Colonic mucosa (tissue), 4 donors: ENCODE measurements around the gene EVA1B. TPM values are rescaled to one million over a fixed set of nuclear protein-coding genes. Genes with fewer than 3 reads are reported as not detected.
A peak's percentile ranks its signal among the peaks of the same experiment; 100 is the strongest.

ENCODE experiments used
- DNase-seq: peaks from one replicate; pipeline ENCODE4 v3.0.0-alpha.2; 2020
- H3K27ac ChIP-seq: fragments of 200-600 bp; one replicate; pipeline ENCODE4 v1.8.0; 2021
- H3K27me3 ChIP-seq: fragments of 200-600 bp; one replicate; pipeline ENCODE4 v1.8.0; 2021
- H3K36me3 ChIP-seq: fragments of 200-600 bp; one replicate; pipeline ENCODE4 v1.8.0; 2021
- H3K4me1 ChIP-seq: fragments of 200-600 bp; one replicate; pipeline ENCODE4 v1.8.0; 2021; ENCODE audit warnings: mild to moderate bottlenecking
- H3K4me3 ChIP-seq: fragments of 200-600 bp; one replicate; pipeline ENCODE4 v1.8.0; 2021
- H3K9ac ChIP-seq, 2 donors: one replicate each; pipeline ENCODE4 v1.7.0; 2013; ENCODE audit warnings: control low read depth in 2 of 2, low read depth in 2 of 2, low read length in 2 of 2
- H3K9me3 ChIP-seq: fragments of 200-600 bp; one replicate; pipeline ENCODE4 v1.8.0; 2021
- intact Hi-C: fragments of 100-400 bp; cut with DNase I; formaldehyde crosslinking; loops from one replicate; pipeline ENCODE4 v1.14.1; 2022
- total RNA-seq, 2 donors: library from RNA; stranded (reverse); fragmentation: NEBNext Ultra II Directional in 1 of 2; extraction: Animal tissue kit (Norgen Biotek cat#: 25700) in 1 of 2; gene quantifications; one replicate each; pipeline ENCODE4 v1.2.1, GENCODE V29; 2021
- TF ChIP-seq, protein P1 (sequence below): fragments of 200-600 bp; IDR thresholded peaks from one replicate; pipeline ENCODE4 v1.8.0; 2022; ENCODE audit warnings: antibody characterized with exemption, mild to moderate bottlenecking
- donor health status: healthy.
- donor health status: DM: no; HTN: no; CAD: no.
- donor health status: DM: no; HTN: no; CAD: no.

The EVA1B gene
- total RNA-seq, 2 donors from 2014 or later = 5.3 to 8.7 TPM

DNA sequence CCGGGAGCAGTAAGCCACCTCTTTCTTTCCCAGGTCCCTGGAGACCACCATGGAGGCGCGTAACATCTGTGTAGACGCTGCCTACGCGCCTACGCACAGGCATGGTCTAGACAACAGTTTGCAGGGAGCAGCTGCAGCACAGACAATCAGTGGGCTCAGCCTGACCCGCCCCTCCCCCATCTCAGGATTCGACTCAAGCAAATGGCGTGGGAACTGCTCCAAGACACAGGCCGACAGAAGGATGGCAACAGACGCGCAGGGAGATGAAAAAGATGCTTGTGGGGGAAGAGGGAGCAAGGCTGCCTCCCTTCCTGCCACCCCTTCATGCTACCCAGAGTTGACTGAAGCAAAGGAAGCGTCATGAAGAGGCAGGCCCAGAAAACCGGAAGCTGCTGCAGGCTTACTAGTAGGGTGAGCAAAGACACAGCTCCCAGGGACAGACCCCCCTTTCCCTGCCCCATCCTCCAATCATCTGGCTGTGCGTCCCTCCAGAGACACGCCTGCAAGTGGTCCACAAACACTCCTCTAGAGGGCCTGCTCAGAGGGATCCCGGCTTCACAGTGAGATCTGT is 42.7 kb upstream of the EVA1B start:
- no peaks in the 10 kb centered on the region for H3K36me3 ChIP-seq
- DNase-seq = no peak

DNA sequence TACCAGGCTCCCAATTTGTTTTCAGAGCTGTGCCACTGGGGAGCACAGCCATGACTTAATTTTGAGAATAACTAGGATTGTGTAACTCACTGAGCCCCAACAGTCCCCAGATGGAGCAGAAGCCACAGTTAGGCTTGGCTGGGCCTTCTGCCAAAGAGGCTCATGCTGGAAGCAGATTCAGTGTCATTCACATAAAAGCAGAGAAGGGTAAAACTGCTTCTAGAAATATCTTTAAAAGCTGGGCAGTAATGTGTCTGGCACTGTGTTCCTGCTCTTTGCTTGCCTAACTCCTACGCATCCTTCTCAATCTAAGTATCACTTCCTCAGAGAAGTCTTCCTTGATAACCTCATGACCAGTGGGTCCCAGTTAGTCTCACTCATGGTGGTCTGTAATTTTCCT is 41.9 kb upstream of the EVA1B start:
- Histone ChIP-seq H3K4me1 (peaks cover 30% of the 10 kb centered on the region), H3K27ac (peak overlapping the region; percentile 50)
- TF ChIP-seq, protein P1, sequence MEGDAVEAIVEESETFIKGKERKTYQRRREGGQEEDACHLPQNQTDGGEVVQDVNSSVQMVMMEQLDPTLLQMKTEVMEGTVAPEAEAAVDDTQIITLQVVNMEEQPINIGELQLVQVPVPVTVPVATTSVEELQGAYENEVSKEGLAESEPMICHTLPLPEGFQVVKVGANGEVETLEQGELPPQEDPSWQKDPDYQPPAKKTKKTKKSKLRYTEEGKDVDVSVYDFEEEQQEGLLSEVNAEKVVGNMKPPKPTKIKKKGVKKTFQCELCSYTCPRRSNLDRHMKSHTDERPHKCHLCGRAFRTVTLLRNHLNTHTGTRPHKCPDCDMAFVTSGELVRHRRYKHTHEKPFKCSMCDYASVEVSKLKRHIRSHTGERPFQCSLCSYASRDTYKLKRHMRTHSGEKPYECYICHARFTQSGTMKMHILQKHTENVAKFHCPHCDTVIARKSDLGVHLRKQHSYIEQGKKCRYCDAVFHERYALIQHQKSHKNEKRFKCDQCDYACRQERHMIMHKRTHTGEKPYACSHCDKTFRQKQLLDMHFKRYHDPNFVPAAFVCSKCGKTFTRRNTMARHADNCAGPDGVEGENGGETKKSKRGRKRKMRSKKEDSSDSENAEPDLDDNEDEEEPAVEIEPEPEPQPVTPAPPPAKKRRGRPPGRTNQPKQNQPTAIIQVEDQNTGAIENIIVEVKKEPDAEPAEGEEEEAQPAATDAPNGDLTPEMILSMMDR = no peak

More for the DNA sequence above, 42.7 kb upstream of the EVA1B start:
- peak overlapping the region in 1 of 2 donors; percentile 23 for H3K9ac ChIP-seq
- peaks cover 30% of the 10 kb centered on the region for H3K4me1 ChIP-seq
- no peaks in the 10 kb centered on the region for H3K27me3 ChIP-seq
- H3K27ac ChIP-seq = peak overlapping the region; percentile 50
- intact Hi-C loops = no loop called here
- TF ChIP-seq, protein P1 = no peak
- no peak overlapping the region for H3K4me3 ChIP-seq
- H3K9me3 ChIP-seq = no peaks in the 10 kb centered on the region

DNA sequence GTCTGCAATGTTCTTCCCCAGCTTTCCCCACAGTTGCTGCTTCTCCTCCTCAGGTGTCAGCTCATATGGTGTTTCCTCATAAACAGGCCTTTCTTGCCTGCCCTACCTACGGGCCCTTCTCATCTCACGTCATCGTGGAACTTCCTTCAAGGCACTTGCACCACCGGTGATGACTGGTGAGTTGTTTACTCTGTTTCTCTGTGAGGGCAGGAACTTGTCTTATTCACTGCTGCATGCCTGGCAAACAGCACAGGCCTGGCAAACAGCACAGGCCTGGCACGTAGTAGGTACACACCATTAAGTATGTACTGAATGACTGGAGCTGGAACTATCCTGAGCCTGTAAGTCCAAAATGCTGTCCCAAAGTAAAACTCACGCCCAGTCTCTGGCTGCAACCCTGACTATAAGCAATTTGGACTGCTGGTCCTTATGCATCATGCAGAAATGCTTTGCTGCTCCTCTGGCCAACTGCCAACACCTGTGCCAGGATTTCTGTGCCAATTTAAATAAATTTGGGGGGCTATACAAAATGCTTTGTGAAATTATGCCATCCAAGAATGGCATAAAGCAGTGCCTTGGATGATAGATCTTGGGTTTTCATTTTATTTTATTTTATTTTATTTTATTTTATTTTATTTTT is 36.6 kb upstream of the EVA1B start:
- H3K4me1 ChIP-seq = no peaks in the 10 kb centered on the region
- no peak for DNase-seq
- H3K27me3 ChIP-seq = no peaks in the 10 kb centered on the region
- H3K36me3 ChIP-seq = peaks cover 3% of the 10 kb centered on the region
- TF ChIP-seq, protein P1 = no peak
- H3K9me3 ChIP-seq = no peaks in the 10 kb centered on the region
- intact Hi-C loops = no loop called here
- no peak overlapping the region for H3K27ac ChIP-seq
- H3K9ac ChIP-seq = no peak overlapping the region
- no peak overlapping the region for H3K4me3 ChIP-seq

More for the DNA sequence above, 41.9 kb upstream of the EVA1B start:
- H3K36me3 ChIP-seq = no peaks in the 10 kb centered on the region
- H3K4me3 ChIP-seq = no peak overlapping the region
- no peak overlapping the region for H3K9ac ChIP-seq
- no peak for DNase-seq
- no peaks in the 10 kb centered on the region for H3K27me3 ChIP-seq
- intact Hi-C loops = no loop called here
- no peaks in the 10 kb centered on the region for H3K9me3 ChIP-seq

DNA sequence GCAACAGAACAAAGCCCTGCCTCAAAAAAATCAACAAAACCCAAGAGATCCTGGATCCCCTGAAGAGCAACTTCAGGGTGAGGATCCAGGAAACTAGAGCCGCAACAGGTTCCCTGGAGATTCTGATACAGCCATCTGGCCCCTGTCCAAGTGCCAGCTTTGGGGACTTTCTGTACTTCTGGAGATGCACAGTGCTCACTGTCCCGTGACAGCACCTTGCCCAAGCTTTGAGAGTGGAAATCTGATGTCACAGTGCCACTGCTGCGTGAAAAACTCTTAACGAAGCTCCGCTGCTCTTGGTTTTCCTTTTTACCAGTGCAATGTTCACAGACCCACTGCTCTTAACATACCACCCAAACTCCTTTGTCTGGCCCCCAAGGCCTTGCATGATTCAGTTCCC is 35.9 kb upstream of the EVA1B start:
- Histone ChIP-seq H3K9ac (no peak overlapping the region), H3K27me3 (no peaks in the 10 kb centered on the region), H3K9me3 (no peaks in the 10 kb centered on the region), H3K4me1 (no peaks in the 10 kb centered on the region), H3K4me3 (no peak overlapping the region), H3K27ac (no peak overlapping the region), H3K36me3 (peaks cover 7% of the 10 kb centered on the region)
- intact Hi-C loops = no loop called here
- DNase-seq = no peak
- TF ChIP-seq, protein P1 = no peak

DNA sequence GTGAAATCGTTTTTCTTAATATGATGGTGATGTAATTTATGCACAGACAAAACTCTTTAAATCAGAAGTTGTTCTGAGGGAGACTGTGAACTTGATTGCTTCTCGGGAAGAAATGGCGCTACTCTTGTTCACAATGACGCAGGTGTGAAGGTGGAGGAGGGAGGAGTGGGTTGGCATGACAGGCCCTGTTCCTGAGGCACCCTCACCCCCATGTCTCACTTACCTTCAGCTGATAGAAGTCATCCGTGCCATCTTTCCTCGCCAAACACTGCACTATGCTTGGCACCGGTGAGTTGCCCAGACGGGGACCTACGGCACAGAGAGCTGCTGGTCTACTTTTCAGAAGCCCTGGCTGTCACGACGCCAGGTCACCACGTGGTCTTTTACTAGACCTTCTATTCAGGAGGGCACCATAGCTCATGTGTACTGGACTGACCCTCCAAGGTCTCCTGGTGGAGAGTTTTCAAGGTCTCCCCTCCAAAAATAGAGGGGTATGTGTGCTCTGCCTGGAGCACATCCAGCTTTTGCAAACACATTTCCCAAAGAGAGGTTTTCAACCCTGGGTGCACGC is 35.2 kb upstream of the EVA1B start:
- no peak for DNase-seq
- H3K9ac ChIP-seq = no peak overlapping the region
- H3K9me3 ChIP-seq = no peaks in the 10 kb centered on the region
- H3K27me3 ChIP-seq = no peaks in the 10 kb centered on the region
- no peaks in the 10 kb centered on the region for H3K4me1 ChIP-seq
- no peak overlapping the region for H3K4me3 ChIP-seq
- TF ChIP-seq, protein P1 = no peak
- no peak overlapping the region for H3K27ac ChIP-seq
- peaks cover 7% of the 10 kb centered on the region for H3K36me3 ChIP-seq
- intact Hi-C loops = no loop called here
